Stomach (tissue), 4 donors: ENCODE measurements around the gene PRKN.

Source experiments
- CTCF ChIP-seq, 7 experiments: fragments of 450-650 bp in 4 of 7; fragments of 200-600 bp in 3 of 7; sonication (generic) in 3 of 7; IDR thresholded peaks; one replicate each; pipeline ENCODE4 v1.5.1; 2016 to 2019; ENCODE audit warnings: antibody characterized with exemption in 7 of 7, control low read depth in 2 of 7, mild to moderate bottlenecking in 1 of 7
- EP300 ChIP-seq: sonication (generic); formaldehyde crosslinking; IDR thresholded peaks from one replicate; pipeline ENCODE4 v1.6.1; 2017; ENCODE audit warnings: antibody characterized with exemption
- POLR2A ChIP-seq, 4 donors: fragments of 450-650 bp; IDR thresholded peaks; one replicate each; pipeline ENCODE4 v1.6.1; 2016; ENCODE audit warnings: antibody characterized with exemption in 4 of 4, control low read depth in 2 of 4, mild to moderate bottlenecking in 1 of 4, moderate library complexity in 1 of 4

- no peak for TF ChIP-seq CTCF (IDR thresholded peaks at IDR 0.05)
- TF ChIP-seq EP300 = no peak
- no peak for TF ChIP-seq POLR2A (IDR thresholded peaks at IDR 0.05)
Observed at GRCh38 chr6:161445021-161445799, 1282.4 kb downstream of the PRKN start.
